ENCODE measurements around the gene CRMP1.

The CRMP1 gene

DNA sequence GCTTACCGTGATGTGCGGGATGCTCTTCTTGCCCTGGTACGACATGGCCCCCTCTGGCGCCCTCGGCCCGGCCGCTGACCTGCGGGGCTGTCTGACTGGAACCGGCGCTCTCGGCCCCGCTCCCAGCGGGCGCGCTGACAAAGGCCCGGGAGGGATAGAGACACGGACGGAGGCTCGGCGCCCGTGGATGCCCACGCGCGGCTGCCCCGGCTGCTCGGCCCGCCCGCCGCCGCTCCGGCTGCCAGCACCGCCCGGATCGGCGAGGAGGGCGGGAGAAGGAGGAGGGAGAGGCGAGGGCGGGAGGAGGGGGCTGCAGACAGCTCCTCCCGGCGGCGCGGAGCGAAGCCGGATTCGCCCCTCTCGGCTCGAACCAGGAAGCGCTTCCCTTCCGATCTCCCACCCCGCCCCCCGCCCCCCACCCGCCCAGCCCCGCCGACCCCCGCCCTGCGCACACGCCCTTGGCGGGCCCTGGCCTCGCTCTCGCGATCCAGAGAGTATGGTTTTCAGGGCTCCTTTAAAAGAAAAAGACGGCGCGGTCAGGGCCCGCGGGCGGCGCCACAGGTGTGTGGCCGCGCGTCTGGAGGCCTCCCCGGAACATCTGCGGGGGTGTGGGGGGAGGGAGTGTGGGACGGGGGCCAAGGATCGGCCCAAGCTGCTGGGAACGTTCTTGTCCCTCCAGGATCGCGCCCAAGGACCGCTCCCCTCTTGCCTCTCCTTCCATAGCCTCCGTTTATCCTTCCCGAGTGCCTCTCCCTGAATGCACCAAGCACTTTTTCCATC is 4.5 kb downstream of the CRMP1 start:
- no peak for DNase-seq (ENCODE audit: low read depth, low spot score)

DNA sequence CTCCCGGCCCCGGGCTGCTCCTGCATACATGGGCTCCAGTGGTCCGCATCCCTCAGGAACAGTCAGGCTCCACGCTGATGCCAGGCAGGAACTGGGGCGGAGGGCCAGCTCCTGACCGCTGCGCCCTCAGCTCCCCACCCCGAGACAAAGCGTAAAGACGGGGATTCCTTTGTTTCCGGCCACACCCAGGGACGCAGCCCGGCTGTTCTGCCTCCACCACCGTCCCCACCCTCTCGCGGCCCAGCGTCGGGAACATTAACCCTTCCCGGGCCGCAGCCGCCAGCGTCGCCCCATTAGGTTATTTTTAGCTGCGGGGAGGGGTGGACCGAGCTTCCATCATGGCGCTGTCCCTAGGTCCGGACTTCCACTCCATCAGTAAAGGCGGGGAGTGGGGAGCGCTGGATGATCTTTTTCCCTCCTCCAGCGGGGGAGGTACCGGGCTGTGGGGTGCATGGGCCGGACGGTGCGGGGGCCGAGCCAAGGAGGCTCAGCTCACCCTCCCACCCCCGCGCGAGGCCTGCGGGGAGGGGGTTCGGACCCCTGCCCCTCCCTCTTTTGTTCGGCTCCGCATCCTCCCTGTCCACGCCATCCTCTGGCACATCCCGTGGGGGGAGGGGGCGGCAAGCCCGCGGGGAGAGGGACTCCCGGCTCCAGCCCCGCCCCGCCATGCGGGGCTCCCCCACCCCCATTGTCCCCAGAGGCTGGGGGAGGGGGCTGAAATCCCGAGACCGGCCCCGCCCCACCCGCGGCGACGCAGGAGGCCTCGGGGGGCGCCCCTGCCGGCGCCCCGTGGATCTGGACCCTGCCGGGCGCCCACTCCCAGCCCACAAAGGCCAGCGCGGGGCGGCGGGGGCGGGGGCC is 5.3 kb downstream of the CRMP1 start:
- no peak for DNase-seq (ENCODE audit: low read depth, low spot score)

GRCh38 chr4:5887011-5887360 is 5.9 kb downstream of the CRMP1 start:
- no peak for DNase-seq (ENCODE audit: low read depth, low spot score)

DNA sequence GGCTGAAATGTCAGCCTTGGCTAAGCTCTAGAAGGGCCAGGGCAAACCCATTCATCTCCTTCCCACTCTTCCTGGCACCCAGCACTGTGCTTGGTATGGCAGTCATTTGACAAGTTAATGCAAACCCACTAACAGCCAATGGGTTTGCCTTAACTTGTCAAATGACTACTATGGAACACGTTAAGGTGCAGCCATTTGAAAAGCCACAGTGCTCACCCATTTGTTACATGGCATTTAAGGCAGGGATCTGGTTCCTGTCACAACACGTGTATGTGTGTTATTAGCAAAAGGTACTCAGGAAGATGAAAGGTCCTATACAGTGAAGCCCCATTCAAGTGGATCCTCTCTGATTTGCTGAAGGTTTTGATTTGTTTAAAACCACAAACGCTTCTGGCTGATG is 7.2 kb downstream of the CRMP1 start:
- no peak for DNase-seq (ENCODE audit: low read depth, low spot score)

GRCh38 chr4:5884796-5885195 is 8.1 kb downstream of the CRMP1 start:
- DNase-seq (ENCODE audit: low read depth, low spot score) = no peak

DNA sequence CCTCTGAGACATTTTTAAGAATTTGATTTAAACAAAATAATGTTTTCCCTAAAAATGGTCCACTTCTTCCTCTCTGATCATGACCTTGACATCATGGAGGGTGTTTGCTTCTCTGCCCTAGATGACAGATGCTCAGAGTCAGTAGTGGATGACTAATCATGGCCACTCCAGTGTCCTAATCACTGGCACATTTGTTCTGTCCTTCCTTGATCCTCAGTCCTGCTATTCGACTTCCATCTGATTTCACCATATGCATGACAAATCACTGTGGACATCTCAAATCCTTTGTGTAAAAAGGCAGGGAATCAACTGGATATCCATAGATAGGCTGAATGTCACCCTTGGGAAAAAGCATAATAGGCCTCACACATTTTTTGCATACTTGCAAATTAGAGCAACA is 9.0 kb downstream of the CRMP1 start:
- DNase-seq (ENCODE audit: low read depth, low spot score) = no peak

DNA sequence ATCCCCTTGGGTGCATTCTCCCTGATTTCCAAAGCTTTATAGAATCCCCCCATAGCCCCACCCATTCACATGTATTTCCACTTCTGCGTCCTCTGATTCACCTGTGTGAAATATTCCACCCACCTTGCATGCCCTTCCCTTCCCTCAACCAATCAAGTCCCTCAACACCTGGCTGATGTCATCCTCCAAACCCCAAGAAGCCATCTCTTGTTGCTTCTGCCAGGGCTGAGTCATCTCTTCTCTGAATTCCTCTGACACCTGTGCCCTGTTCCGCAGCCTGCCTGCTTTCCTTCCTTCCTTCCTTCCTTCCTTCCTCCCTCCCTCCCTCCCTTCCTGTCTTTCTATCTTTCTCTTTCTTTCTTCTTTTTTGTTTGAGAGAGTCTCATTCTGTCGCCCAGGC is 9.9 kb downstream of the CRMP1 start:
- no peak for DNase-seq (ENCODE audit: low read depth, low spot score)

- no peak for DNase-seq (ENCODE audit: low read depth, low spot score)
Measured at GRCh38 chr4:5881340-5881739, 11.5 kb downstream of the CRMP1 start.

DNA sequence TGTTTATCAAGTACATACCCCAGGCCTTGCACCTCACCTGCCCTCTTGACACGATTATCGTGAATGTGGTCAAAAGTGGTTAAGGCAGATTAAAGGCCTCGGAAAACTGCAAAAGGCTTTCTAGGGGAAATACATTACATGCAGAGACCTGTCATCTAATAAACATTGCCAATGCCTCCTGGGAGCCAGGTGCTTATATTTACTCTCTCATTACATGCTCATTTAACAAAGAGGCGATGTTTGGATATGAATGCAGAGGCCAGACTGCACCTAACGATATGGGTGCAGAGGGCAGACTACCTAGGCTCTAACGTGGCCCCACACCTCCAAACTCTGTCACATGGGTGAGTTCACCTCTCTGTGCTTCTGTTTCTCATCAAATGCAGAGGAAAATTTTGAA is 14.5 kb downstream of the CRMP1 start:
- no peak for DNase-seq (ENCODE audit: low read depth, low spot score)

DNA sequence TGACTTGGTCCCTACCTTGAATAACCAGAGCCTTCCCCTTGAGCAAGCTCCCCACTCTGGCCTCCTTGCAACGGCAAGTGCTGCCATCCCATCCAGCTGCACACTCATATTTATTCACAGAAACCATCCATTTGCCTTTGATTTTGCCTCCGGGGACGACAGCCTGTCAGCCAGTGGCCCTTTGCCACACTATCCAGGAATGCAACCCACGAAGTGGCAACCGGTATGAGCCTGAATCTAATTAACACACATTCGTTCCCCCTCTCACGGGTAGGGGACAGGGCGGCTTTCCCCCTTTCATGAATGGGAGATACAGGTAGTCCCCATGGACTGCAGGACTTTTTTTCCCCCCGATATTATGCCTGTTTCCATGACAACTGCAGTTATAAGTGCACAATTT is 15.5 kb downstream of the CRMP1 start:
- DNase-seq (ENCODE audit: low read depth, low spot score) = no peak

DNA sequence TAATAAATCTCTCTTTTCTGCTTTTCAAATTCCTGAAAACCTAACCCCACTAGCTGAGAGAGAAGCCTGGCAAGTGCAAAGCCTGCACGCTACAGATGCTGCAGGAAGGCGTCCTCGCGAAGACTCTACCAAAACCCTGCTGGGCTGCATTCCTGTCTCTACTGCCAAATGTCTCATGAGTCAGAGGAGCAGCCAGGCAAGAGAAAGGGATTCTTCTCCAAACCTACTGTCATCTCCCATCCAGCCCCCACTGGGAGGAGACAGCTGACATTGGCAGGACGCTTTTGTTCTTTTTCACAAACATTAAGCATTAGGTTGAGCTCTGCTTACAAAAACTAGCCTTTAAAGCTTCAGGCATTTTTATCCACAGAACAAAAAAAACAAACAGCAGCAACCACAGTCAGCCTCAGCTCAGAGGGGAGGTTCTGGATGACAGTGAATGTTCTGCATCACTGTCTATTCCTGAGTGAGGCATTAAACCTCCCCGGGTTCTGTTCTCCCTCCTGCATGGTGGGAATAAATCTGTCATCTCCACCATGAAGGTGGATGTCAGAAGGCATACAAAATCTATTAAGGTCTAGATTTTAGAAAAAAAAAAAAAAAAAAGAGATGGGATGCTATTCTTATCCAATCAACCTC is 18.0 kb downstream of the CRMP1 start:
- DNase-seq (ENCODE audit: low read depth, low spot score) = no peak

- no peak for DNase-seq (ENCODE audit: low read depth, low spot score)
Measured at GRCh38 chr4:5870701-5871100, 22.2 kb downstream of the CRMP1 start.

DNA sequence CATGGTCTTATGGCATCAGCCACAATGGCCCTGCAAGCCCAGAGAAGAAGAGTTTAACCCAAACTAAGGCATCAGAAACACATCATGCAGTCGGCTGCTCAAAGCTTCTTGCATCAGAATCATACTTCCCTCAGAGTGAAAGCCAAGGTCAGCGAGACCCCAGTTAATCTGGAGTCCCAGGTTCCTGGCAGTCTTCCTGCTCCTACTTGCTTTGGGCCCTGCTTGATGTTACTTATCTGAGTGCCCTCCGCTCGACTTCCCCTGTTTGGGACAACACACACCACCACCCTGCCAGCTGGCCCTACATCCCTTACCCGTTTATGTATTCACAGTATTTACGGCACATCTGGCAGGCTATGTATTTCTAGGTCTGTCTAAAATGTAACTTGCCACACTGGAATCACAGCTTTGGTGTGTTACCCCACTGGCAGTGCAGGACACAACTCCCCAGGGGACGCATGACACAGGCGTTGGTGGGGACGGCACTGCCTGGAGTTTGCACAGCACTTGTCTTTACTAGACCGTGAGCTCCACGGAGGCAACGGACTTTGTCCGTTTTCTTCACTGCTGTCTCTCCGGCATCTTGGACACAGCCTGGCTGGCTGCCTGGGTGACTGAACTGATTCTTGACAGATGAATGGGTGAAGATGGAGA is 22.8 kb downstream of the CRMP1 start:
- no peak for DNase-seq (ENCODE audit: low read depth, low spot score)

DNA sequence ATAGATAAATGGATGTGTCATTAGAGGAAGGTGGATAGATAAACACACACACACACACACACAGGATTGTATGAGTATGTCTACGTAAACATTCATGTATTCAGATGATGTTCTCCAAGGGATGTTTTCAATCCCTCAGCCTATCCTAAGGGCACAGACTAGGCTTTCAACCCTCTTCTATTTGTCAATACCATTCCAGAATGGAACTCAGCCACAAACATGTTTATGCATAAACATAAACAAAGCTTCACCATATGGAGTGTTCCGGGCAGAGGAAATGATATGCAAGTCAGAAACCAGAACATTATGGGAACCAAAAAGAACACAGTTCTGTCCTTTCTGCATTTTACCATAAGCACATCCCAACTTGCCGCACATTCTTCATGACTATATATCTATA is 25.0 kb downstream of the CRMP1 start:
- no peak for DNase-seq (ENCODE audit: low read depth, low spot score)

GRCh38 chr4:5866841-5867813 is 25.8 kb downstream of the CRMP1 start:
- DNase-seq (ENCODE audit: low read depth, low spot score) = no peak

DNA sequence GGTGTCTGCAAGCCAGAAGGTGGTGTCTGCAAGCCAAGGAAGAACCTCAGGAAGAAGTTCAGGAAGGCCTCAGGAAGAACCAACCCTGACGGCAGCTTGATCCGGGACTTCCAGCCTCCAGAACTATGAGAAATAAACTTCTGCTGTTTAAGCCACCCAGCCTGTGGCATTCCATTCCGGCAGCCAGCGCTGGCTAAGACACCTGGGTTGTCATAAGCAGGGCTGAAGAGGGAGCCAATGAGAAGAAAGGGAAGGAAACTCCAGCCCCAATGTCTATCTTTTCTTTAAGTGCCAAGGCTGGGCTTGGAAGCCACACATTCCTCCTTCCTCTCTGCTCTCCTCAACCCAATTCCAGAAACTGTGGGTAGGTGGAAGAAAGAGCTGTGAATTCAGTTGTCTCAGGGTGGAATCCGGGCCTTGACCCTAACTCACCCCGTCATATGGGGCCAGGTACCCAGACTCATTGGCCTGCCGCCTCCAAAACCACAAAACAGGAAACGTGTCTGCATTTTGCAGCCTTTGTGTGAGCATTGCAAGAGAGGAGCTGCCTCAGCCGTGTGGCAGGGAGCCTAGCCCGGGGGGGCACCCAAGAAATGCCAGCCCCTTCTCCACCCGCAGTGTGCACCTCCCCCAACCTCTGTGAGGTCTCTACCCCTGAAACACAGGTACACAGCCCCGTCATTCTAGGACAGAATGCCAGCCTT is 26.8 kb downstream of the CRMP1 start:
- DNase-seq (ENCODE audit: low read depth, low spot score) = no peak

DNA sequence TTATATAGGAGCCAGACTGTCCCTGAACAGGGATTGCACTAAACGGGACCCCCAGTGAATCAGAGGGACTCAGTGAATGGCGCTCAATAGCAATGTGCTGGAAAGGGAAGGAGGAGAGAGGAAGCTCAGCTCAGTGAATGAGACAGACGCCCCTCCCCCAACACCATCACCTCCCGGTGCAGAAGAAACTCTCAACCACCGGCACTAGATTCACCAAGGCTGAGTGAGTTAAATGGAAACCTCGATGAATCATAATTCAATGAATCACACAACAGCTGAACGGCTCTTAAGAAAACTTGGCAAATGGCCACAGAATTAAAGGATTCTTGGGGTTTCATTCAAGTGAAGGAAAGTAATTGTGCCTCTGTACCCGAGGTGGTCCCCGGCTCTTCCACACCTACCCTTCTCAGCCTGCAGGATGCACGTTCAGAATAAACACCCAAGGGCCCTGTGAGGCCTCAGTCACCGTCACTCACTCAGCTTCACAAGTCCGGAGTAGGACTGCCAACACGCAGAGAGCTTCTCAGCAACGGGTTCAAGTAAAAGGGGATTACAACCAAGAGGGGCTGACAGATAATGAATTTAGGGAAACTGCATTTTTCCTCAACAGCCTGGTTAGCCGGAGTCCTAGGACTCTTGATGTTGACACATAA is 29.3 kb downstream of the CRMP1 start:
- DNase-seq (ENCODE audit: low read depth, low spot score) = no peak

DNA sequence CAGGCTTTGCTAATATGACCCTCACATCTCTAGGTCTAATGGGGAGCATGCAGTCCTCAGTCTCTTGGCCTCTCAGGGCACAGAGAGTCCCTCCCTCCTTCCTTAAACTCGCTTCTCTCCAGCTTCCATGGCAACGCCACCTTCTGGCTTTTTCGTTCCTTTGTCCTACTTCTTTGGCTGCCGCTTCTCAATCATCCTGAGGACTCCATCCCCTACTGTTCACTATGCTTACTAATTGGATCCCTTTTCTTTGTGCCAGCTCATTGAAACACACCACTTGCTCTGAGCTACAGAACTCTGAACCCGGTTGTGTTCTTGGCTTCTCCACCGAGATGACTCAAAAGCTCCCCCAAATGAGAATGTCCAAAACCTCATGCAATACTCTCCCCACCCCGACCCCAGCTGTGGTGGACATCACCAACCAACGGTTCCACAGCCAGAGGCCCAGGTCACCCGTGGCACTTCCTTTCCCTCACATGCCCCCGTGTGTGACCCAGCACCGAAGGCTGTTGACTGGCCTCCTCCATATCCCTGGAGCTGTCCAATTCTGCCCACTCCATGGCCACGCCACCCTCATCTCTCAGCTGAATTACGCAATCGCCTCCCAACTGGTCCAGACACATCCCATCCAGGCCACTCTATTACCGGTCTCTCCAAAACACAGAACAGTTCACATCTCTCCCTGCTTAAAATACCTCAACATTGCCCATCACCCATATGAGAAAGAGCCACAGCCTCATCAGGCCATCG is 34.7 kb downstream of the CRMP1 start:
- no peak for DNase-seq (ENCODE audit: low read depth, low spot score)

GRCh38 chr4:5857199-5857598 is 35.7 kb downstream of the CRMP1 start:
- DNase-seq (ENCODE audit: low read depth, low spot score) = no peak

Data from brain pericyte (primary cell).